HG03460 (cell line): Measurements from ENCODE around the gene PRKCI.
"Not testable (repeated sequence)": the region's sequence is repeated elsewhere in the genome, so short reads cannot be mapped to it uniquely, and the experiment has no call there.

Source experiments
- ATAC-seq: cut with Tn5 transposase; IDR thresholded peaks from one replicate; pipeline ENCODE4 v1.9.1; 2021; ENCODE audit not compliant: unreplicated experiment

PRKCI gene

GRCh38 chr3:170278627-170279026 is 56.4 kb downstream of the PRKCI start:
- no peak for ATAC-seq

GRCh38 chr3:170290194-170290593 is 68.0 kb downstream of the PRKCI start:
- no peak for ATAC-seq

- no peak for ATAC-seq
Measured at GRCh38 chr3:170295586-170295985, 73.4 kb downstream of the PRKCI start.

GRCh38 chr3:170296703-170297102 is 74.5 kb downstream of the PRKCI start:
- ATAC-seq = no peak

GRCh38 chr3:170301405-170301804 is 79.2 kb downstream of the PRKCI start:
- no peak for ATAC-seq

- no peak for ATAC-seq
Measured at GRCh38 chr3:170302008-170302407, 79.8 kb downstream of the PRKCI start.

- no peak for ATAC-seq
Measured at GRCh38 chr3:170306015-170306414, 83.8 kb downstream of the PRKCI start.

GRCh38 chr3:170307671-170308405 is 85.6 kb downstream of the PRKCI start:
- no peak for ATAC-seq

GRCh38 chr3:170309046-170309445 is 86.8 kb downstream of the PRKCI start:
- ATAC-seq = no peak

GRCh38 chr3:170317954-170318353 is 95.7 kb downstream of the PRKCI start:
- no peak for ATAC-seq

- ATAC-seq = no peak
Measured at GRCh38 chr3:170320461-170321121, 98.4 kb downstream of the PRKCI start.

GRCh38 chr3:170321321-170322034 is 99.3 kb downstream of the PRKCI start:
- no peak for ATAC-seq

GRCh38 chr3:170322566-170323269 is 100.5 kb downstream of the PRKCI start:
- ATAC-seq = no peak

GRCh38 chr3:170323331-170323730 is 101.1 kb downstream of the PRKCI start:
- no peak for ATAC-seq

GRCh38 chr3:170324962-170325361 is 102.7 kb downstream of the PRKCI start:
- ATAC-seq = no peak

- ATAC-seq = no peak
Measured at GRCh38 chr3:170327040-170327808, 105.0 kb downstream of the PRKCI start.

GRCh38 chr3:170327868-170328548 is 105.8 kb downstream of the PRKCI start:
- not testable (repeated sequence) for ATAC-seq

GRCh38 chr3:170330366-170330765 is 108.1 kb downstream of the PRKCI start:
- ATAC-seq = no peak

GRCh38 chr3:170331143-170331542 is 108.9 kb downstream of the PRKCI start:
- ATAC-seq = peak; percentile 63

GRCh38 chr3:170337420-170337819 is 115.2 kb downstream of the PRKCI start:
- ATAC-seq = no peak
